NCI-H345 treated with DMSO at 0.1 percent for 48 hours (cell line): ENCODE results near the gene MCTP2.

ENCODE experiments used
- DNase-seq: peaks from one replicate; lab custom pipeline; 2025; ENCODE audit not compliant: unreplicated experiment; lab: John Stamatoyannopoulos, UW

The MCTP2 gene

DNA sequence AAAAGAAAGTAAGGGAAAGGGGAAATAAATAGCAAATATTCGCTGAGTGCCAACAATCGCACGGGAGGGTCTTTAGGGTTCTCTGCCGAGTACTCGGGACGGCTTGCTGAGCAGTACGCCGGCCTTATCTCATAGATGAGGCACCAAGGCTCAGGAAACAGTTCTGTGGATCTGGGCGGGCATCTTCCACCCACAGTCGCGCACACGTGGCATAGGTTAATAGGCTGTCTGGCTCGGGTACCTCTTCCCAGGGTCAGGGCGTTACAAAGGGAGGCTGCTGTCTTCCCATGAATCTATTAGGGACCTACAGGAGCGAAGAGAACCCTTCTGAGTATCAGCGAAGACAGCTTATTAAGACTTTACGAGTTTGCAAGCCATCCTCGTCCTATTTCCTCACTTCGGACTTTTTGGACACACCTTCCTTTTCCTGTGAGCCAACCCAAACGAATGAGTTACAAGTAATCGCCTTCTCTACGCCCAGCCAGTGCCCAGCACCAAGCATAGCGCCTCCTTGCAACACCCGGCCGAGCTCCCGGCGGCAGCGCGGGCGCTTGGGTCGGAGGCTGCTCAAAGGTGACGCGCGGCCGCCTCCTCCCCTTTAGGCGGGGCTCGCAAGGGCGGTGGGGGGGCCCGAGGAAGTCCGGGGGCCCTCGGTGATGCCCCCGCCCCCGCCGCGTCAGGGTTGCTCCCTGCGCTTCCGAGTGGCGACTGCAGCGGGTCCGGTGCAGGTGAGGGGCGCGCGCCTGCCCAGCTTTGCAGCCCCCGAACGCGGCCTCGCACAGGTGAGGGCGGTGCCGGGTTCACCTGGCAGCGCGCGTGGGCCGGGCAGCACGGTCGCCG is at the start of gene MCTP2:
TSS of gene MCTP2 (plus strand) at position 679 of the 840 bp plus-strand sequence. CDS start 66,705 bp downstream, outside the sequence.
- DNase-seq: peak; percentile 75

GRCh38 chr15:94182883-94183282 is 48.5 kb upstream of the MCTP2 start:
- DNase-seq: no peak

- no peak for DNase-seq
Measured at GRCh38 chr15:94185547-94186236, 45.7 kb upstream of the MCTP2 start.

DNA sequence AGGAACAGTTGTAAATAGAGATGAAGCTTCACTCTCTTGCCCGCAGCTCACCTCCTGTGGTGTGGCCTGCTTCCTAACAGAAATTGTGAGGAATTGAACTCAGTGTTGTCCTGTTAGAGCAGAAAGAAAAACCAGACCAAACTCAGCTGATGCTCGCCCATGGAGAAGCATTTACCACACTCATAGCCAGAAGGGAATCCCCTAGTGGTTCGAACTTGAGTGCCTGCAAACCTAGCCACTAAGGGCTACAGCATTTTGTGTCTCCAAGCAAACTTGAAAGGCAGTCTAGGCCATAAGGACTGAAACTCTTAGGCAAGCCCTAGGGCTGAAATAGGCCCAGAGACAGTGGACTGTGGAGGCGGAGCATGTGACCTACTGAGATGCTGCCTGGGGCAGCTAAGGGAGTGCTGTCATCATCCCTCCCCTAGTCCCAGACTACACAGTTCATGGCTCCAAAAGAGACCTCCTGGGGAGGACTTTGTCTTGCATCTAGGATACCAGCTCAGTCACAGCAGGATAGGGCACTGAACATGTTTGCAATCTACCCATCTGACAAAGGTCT is 44.5 kb upstream of the MCTP2 start:
- no peak for DNase-seq

DNA sequence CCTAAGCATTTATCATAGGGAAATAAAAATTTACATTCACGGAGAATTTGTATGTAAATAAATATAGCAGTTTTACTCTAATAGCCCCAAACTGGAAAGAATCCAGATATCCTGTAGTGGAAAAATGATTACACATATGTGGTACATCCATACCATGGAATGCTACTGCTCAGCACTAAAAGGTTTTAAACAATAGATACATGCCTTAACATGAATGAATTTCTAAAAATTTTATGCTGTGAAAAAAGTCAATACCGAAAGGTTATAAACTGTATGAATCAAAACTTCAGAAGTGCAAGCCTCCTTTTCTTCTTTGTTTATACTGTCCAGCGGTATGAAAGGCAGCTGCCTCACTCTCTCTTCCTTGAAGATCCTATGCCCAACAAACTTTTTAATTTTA is 37.5 kb upstream of the MCTP2 start:
- DNase-seq: no peak

DNA sequence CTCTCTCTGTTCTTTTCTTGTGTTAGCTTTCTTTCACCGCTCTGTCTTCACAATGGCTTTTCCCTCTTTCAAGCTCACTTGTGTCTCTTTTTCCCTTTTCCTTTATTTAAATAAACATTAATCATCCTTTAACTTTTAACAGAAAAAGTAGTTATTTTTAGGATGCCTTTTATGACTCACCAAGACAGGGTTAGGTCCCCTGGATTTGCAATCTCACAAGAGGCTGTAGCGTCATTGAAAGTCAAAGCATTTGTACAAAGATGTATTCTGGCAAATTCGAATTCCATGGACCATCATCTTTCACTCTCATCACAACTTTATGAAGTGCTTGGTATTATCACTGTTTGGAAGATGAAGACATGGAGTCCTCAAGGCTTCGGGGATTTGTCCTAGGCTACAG is 34.8 kb upstream of the MCTP2 start:
- no peak for DNase-seq

DNA sequence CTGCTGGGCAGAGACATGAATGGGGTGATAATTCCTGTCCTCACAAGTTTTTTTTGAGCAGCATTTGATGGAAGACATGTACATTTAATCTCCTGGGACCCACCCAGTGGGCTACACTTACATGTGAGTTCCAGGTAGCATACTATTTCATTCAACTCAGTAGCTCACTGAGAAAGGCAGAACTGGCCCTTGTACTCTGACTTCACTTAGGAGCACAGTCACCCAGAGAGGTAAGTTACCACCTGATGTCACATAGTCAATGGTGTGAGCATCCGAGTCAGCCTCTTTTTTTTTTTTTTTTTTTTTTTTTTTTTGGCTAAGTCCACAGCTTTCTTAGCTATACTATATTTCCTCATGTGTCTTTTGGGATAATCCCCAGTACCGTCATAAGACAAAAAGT is 32.7 kb upstream of the MCTP2 start:
- no peak for DNase-seq

GRCh38 chr15:94199725-94200124 is 31.6 kb upstream of the MCTP2 start:
- DNase-seq: no peak

DNA sequence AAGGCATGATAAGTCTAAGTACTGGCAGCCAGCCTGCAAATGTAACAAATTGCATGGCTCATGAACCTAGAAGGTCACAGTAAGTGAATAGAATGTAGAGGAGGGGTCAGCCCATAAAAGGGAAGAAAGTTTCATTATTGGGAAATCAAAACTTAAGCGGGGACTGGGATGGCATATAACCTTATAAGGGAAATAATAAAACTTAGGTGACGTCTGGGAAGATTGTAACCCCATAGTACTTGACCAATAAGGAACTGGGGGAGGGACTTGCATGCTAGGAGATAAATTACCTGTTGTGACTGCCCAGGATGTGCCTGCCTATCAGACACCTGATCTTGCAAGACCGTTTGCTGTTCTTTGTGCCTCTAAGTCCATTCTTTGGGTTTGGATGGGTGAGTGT is 28.1 kb upstream of the MCTP2 start:
- no peak for DNase-seq

DNA sequence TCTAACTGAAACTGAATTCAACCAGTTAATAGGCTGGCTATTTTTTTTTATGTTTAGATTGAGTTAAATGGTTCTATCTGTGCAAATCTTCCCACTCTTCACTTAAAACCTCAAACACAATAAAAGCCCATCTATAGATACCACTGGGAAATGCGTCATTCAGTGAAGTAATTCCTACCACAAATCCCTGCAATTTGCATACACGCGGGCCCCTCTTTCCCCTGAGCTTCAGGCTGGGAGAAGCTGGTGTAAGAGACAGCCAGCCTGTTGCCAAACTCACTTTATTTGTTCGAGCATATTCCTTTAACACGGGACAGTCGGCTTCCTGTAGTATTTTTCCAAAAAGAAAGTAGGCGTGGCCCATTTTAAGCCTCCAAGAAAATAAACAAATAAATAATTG is 26.0 kb upstream of the MCTP2 start:
- no peak for DNase-seq

DNA sequence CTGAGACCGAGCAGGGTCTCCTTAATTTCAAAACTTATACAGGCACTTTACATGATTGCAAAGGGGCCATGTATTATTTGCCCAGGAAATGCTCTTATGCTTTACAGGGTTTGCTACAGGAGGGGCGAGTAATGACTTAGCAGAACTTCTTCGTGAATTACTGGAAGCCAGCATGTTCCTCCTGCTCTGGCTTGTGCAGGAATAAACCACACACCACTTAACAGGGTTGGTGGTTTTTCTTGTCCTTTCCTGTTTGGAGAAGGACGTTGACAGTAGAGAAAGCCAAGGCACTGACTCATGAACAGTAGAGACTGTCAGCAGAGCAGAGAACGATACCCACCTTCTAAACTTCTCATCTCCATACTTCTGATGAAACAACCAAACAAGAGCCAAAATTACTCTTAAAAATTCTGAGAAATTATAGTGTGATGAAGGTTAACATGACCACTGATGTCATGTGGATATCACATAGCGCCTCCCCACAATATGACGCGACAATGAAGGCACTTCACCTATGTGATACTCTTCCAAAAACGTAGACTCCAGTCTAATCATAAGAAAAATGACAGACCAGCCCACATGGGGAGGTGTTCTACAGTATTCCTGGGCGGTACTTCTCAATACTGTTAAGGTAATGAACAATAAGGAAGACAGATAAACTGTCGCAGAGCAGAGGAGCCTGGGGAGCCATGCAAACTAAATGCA is 24.7 kb upstream of the MCTP2 start:
- DNase-seq: no peak

- DNase-seq: no peak
Measured at GRCh38 chr15:94212291-94212690, 19.1 kb upstream of the MCTP2 start.

- DNase-seq: no peak
Measured at GRCh38 chr15:94225616-94226015, 5.7 kb upstream of the MCTP2 start.

- peak; percentile 8 for DNase-seq
Measured at GRCh38 chr15:94228611-94229010, 2.8 kb upstream of the MCTP2 start.

GRCh38 chr15:94229591-94230369 is 1.6 kb upstream of the MCTP2 start:
- DNase-seq: no peak

- no peak for DNase-seq
Measured at GRCh38 chr15:94230431-94230882, 904 bp upstream of the MCTP2 start.

DNA sequence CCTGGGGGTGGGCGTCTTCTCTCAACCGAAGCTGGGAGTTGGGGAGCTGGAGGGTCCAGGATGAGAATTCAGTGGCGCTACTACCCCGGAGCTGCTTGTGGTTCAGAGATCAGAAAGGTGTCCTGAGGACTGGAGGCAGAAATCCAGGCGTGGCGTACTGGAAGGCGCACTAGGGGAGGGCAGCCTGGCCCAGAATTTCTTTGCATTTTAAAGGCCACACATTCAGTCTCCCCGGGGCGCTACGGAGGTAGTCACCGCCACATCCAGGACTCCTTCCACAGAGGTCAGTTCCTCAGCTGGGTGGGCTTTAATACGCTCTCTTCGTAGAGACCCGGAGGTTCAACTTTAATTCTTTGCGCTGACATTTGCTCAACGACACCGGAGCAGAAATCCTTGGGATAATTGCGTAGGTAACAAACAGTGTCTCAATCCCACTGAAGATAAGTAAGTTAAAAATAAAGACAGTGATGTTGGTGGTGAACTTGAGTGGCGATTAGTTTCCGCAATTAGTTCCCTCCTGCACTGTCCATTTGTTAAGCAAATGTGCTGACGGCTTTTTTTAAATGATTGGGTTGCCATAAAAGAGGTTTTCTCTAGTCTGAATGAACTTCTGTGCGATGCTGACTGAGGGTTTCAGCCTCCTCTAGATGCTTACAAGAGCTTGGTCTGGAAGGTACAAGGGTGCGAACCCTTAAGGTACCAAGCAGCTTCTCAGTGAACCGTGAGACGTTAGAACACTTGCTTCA is 535 bp downstream of the MCTP2 start:
- peak; percentile 33 for DNase-seq

DNA sequence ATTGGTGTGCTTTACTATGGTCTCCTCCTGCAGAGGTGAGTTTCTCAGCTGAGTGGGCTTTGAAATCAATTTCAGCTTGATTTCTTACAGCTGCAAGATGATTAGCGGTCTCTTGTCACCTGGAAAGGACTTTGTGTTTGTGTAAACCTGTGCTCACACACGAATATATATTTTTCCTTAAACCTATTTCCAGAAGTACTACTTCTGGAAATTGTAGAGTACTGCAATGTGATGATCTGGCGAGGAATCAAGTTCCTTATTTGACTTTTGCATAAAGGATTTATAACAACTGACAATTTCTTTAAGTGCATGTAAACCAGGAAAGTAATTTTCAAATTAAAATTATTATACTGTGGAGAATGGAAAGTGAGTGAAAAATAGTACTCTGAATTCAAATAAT is 2.1 kb downstream of the MCTP2 start:
- no peak for DNase-seq

DNA sequence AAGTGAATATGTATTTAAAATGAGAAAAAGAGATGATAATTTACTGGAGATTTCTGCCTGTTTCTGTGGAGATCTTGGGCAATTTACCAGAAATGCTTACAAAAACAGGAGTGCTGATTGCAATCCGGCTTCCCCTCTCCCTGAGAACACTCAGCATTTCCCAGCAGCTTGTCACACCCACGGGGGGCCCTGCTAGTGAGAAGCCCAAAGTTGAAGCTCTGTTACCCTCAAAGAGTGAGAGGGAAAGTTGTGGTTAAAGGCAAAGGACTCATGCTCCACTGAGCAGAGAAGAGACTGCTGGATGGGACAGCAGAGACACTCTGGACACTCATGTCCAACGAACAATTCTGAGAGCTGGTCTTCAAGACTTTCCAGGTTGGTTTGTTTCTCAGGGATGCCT is 2.9 kb downstream of the MCTP2 start:
- no peak for DNase-seq

DNA sequence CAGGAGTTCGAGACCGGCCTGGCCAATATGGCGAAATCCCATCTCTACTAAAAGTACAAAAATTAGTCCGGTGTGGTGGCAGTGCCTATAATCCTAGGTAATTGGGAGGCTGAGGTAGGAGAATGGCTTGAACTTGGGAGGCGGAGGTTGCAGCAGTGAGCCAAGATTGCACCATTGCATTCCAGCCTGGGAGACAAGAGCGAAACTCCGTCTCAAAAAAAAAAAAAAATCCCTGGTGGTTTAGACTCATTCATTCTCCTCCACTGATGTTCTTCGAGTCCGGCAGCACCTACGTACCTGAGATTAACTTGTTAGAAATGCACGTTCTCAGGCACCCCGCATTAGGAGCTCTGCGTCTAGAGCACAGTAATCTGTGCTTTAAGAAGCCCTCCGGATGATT is 3.7 kb downstream of the MCTP2 start:
- no peak for DNase-seq
